GM12872 (cell line): Measurements from ENCODE around the gene GRXCR1.

ENCODE experiments used
- CTCF ChIP-seq: IDR thresholded peaks from 3 replicates; pipeline ENCODE4 v1.5.1; 2011; ENCODE audit warnings: low read depth, mild to moderate bottlenecking, low read length, moderate library complexity; ENCODE audit not compliant: insufficient read depth

GRXCR1 gene

GRCh38 chr4:42965326-42965725 is 72.8 kb downstream of the GRXCR1 start:
- TF ChIP-seq CTCF, result no peak

GRCh38 chr4:42985976-42986375 is 93.5 kb downstream of the GRXCR1 start:
- TF ChIP-seq CTCF, result no peak

GRCh38 chr4:42995343-42995944 is 102.9 kb downstream of the GRXCR1 start:
- TF ChIP-seq CTCF, result peak; percentile 75

- TF ChIP-seq CTCF, result no peak
These were observed 116.3 kb downstream of the GRXCR1 start for GRCh38 chr4:43008793-43009192.

- TF ChIP-seq CTCF, result no peak
These were observed 121.7 kb downstream of the GRXCR1 start for GRCh38 chr4:43014256-43014655.

- no peak for TF ChIP-seq CTCF
These were observed 149.1 kb downstream of the GRXCR1 start for GRCh38 chr4:43041632-43042031.

- no peak for TF ChIP-seq CTCF
These were observed 154.5 kb downstream of the GRXCR1 start for GRCh38 chr4:43047058-43047457.

- 0 out of 3 replicates have a peak, but pooled peaks have one; percentile 14 for TF ChIP-seq CTCF
These were observed 156.1 kb downstream of the GRXCR1 start for GRCh38 chr4:43048570-43048969.
